HepG2 (cell line): ENCODE data around the gene LIMA1. TPM values are rescaled to one million over a fixed set of nuclear protein-coding genes. Genes with fewer than 3 reads are reported as not detected.
A peak's percentile ranks its signal among the peaks of the same experiment; 100 is the strongest.

Experiments
- BORCS8-MEF2B ChIP-seq: sonication (generic); formaldehyde crosslinking; IDR thresholded peaks from 2 replicates; pipeline ENCODE4 v1.8.0; 2022; ENCODE audit warnings: mild to moderate bottlenecking, missing genetic modification reagents
- CBFB ChIP-seq: sonication (generic); formaldehyde crosslinking; IDR thresholded peaks from 2 replicates; pipeline ENCODE4 v1.4.0; 2020; ENCODE audit warnings: missing genetic modification reagents
- CBX1 ChIP-seq: IDR thresholded peaks from one replicate; pipeline ENCODE4 v1.6.1; 2016; ENCODE audit warnings: antibody characterized with exemption, low read depth
- DNMT1 ChIP-seq: sonication (generic); formaldehyde crosslinking; IDR thresholded peaks from 2 replicates; pipeline ENCODE4 v1.5.1; 2020; ENCODE audit warnings: mild to moderate bottlenecking, missing genetic modification reagents
- KIAA2018 ChIP-seq: sonication (generic); formaldehyde crosslinking; IDR thresholded peaks from 2 replicates; pipeline ENCODE4 v1.5.0; 2020; ENCODE audit warnings: mild to moderate bottlenecking, missing genetic modification reagents, borderline replicate concordance
- PREB ChIP-seq: sonication (generic); formaldehyde crosslinking; IDR thresholded peaks from 2 replicates; pipeline ENCODE4 v1.4.0; 2020; ENCODE audit warnings: missing genetic modification reagents
- TCF7 ChIP-seq: sonication (generic); IDR thresholded peaks from 2 replicates; pipeline ENCODE4 v1.6.1; 2016; ENCODE audit warnings: antibody characterized with exemption, low read depth
- ZNF180 ChIP-seq: sonication (generic); formaldehyde crosslinking; IDR thresholded peaks from 2 replicates; pipeline ENCODE4 v1.4.0; 2020; ENCODE audit warnings: low read depth, missing genetic modification reagents, borderline replicate concordance
- ZNF256 ChIP-seq: sonication (generic); formaldehyde crosslinking; conservative IDR thresholded peaks from 2 replicates; pipeline ENCODE4 v1.4.0; 2020; ENCODE audit warnings: missing genetic modification reagents
- ZNF282 ChIP-seq: fragments of 450-650 bp; IDR thresholded peaks from 2 replicates; pipeline ENCODE4 v1.6.1; 2018; ENCODE audit not compliant: partially characterized antibody
- ZNF292 ChIP-seq: sonication (generic); formaldehyde crosslinking; IDR thresholded peaks from 2 replicates; pipeline ENCODE4 v1.8.1; 2022; ENCODE audit warnings: mild to moderate bottlenecking, low read depth, missing genetic modification reagents, borderline replicate concordance
- ZNF549 ChIP-seq: sonication (generic); formaldehyde crosslinking; IDR thresholded peaks from 2 replicates; pipeline ENCODE4 v1.5.0; 2020; ENCODE audit warnings: missing genetic modification reagents
- ZNF550 ChIP-seq: sonication (generic); formaldehyde crosslinking; IDR thresholded peaks from 2 replicates; pipeline ENCODE4 v1.4.0; 2020; ENCODE audit warnings: mild to moderate bottlenecking, missing genetic modification reagents, borderline replicate concordance
- ZNF563 ChIP-seq: sonication (generic); formaldehyde crosslinking; IDR thresholded peaks from 2 replicates; pipeline ENCODE4 v1.8.0; 2022; ENCODE audit warnings: mild to moderate bottlenecking, moderate library complexity, missing genetic modification reagents
- ZNF691 ChIP-seq: sonication (generic); formaldehyde crosslinking; IDR thresholded peaks from 2 replicates; pipeline ENCODE4 v1.4.0; 2020; ENCODE audit warnings: missing genetic modification reagents, low read depth, mild to moderate bottlenecking, borderline replicate concordance
- polyA plus RNA-seq, 8 experiments: library from polyadenylated mRNA; depleted of rRNA in 3 of 8; stranded (reverse) in 7 of 8; unstranded in 1 of 8; fragments of >200 nt; fragmentation: Illumina TruSeq in 4 of 8; extraction: Trizol in 4 of 8; gene quantifications; 2 replicates each; pipeline versions ENCODE4 v1.2.1 to v1.2.3, GENCODE V29; 2011 to 2016; ENCODE audit warnings: low read depth in 4 of 8, missing spikeins in 1 of 8, mixed read lengths in 1 of 8; ENCODE audit not compliant: insufficient read depth in 1 of 8
- total RNA-seq, 5 experiments: library from RNA; depleted of rRNA; stranded (reverse); fragments of >200 nt; fragmentation: Illumina TruSeq; extraction: Trizol; gene quantifications; 2 replicates each; pipeline ENCODE4 v1.2.3, GENCODE V29; 2016; ENCODE audit warnings: low read depth in 1 of 5
- TF ChIP-seq, protein P1 (sequence below), 2 experiments: sonication (generic) in 1 of 2; formaldehyde crosslinking in 1 of 2; IDR thresholded peaks; 2 replicates each; pipeline versions ENCODE4 v1.4.0 to v1.6.1; 2016 to 2020; ENCODE audit warnings: borderline replicate concordance in 1 of 2, low read depth in 1 of 2, mild to moderate bottlenecking in 1 of 2, missing genetic modification reagents in 1 of 2

The LIMA1 gene
- total and polyA plus RNA-seq, 2 of the 13 experiments (the other 11 are each of a cell fraction or from before 2014, with no cell fraction given) = 13.0 to 19.8 TPM

GRCh38 chr12:50241178-50241577, 42.1 kb downstream of the LIMA1 start (continued):
- TF ChIP-seq, protein P1, sequence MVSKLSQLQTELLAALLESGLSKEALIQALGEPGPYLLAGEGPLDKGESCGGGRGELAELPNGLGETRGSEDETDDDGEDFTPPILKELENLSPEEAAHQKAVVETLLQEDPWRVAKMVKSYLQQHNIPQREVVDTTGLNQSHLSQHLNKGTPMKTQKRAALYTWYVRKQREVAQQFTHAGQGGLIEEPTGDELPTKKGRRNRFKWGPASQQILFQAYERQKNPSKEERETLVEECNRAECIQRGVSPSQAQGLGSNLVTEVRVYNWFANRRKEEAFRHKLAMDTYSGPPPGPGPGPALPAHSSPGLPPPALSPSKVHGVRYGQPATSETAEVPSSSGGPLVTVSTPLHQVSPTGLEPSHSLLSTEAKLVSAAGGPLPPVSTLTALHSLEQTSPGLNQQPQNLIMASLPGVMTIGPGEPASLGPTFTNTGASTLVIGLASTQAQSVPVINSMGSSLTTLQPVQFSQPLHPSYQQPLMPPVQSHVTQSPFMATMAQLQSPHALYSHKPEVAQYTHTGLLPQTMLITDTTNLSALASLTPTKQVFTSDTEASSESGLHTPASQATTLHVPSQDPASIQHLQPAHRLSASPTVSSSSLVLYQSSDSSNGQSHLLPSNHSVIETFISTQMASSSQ (IDR thresholded peaks at IDR 0.05; ENCODE audit: low read depth) = peak; percentile 86
- TF ChIP-seq, protein P1 (CRISPR knock-in tag; IDR thresholded peaks at IDR 0.05; ENCODE audit: borderline replicate concordance) = peak; percentile 87; the same call in 1 of the 2 replicates
- TF ChIP-seq CBFB (CRISPR knock-in tag) (peak; percentile 100), ZNF180 (no peak), CBX1 (no peak), DNMT1 (no peak), ZNF256 (CRISPR knock-in tag) (no peak), PREB (CRISPR knock-in tag) (no peak), KIAA2018 (no peak), ZNF292 (CRISPR knock-in tag) (no peak), ZNF691 (no peak), ZNF282 (no peak), ZNF550 (CRISPR knock-in tag) (no peak), TCF7 (peak; percentile 59; the same call in 1 of the 2 replicates), BORCS8-MEF2B (no peak), ZNF549 (CRISPR knock-in tag) (no peak), ZNF563 (CRISPR knock-in tag) (no peak)
